ENCODE results near the gene DYNLRB1. TPM values are rescaled to one million over a fixed set of nuclear protein-coding genes. Genes with fewer than 3 reads are reported as not detected.
A peak's percentile ranks its signal among the peaks of the same experiment; 100 is the strongest.

The DYNLRB1 gene
- total and polyA plus RNA-seq, 2 of the 13 experiments (the other 11 are each of a cell fraction or from before 2014, with no cell fraction given) = 140 to 244 TPM

DNA sequence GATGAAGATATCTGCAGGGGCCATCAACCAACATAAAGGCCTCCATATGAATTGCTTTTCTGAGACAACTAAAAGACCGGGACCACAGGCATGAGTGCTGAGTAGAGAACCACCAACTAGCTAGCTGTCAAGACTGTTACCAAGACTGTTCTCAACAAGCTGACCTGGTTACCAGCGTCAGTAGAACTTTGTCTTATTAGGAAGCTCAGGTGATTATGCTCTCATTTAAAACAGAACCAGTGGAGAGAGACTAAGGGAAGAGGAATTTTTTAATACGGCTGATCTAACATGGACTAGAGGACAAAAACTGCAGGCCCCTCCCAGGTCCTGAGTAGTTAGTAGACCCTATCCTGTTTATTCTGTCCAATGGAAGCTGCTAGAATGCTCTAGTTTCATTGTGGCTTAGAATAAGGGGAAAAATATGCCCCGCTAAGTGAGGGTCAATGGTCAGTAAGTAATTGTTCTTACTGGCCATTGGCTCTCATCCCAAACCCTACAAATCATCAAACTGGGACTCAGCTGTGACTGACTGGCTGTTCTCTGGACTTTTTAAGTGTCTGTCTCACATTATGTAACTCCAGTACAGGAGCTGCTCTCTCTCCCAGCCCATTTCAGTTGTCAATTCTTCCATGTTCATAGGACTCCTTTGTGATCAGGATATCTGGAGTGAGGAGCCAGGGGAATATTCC is 3.8 kb upstream of the DYNLRB1 start (continued):
- no peak for TF ChIP-seq ZNF253 (CRISPR knock-in tag; IDR thresholded peaks at IDR 0.05; ENCODE audit: borderline replicate concordance)
- no peak; the same call in 1 of the 2 replicates for TF ChIP-seq PHF8 (CRISPR knock-in tag; IDR thresholded peaks at IDR 0.05)
- TF ChIP-seq ZNF776 (CRISPR knock-in tag; IDR thresholded peaks at IDR 0.05) = no peak
- TF ChIP-seq, protein P1, sequence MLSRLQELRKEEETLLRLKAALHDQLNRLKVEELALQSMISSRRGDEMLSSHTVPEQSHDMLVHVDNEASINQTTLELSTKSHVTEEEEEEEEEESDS (CRISPR knock-in tag; IDR thresholded peaks at IDR 0.05; ENCODE audit: borderline replicate concordance) = no peak
- TF ChIP-seq, protein P2, sequence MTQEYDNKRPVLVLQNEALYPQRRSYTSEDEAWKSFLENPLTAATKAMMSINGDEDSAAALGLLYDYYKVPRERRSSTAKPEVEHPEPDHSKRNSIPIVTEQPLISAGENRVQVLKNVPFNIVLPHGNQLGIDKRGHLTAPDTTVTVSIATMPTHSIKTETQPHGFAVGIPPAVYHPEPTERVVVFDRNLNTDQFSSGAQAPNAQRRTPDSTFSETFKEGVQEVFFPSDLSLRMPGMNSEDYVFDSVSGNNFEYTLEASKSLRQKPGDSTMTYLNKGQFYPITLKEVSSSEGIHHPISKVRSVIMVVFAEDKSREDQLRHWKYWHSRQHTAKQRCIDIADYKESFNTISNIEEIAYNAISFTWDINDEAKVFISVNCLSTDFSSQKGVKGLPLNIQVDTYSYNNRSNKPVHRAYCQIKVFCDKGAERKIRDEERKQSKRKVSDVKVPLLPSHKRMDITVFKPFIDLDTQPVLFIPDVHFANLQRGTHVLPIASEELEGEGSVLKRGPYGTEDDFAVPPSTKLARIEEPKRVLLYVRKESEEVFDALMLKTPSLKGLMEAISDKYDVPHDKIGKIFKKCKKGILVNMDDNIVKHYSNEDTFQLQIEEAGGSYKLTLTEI (CRISPR knock-in tag; conservative IDR thresholded peaks at IDR 0.05) = no peak
- TF ChIP-seq, protein P3, sequence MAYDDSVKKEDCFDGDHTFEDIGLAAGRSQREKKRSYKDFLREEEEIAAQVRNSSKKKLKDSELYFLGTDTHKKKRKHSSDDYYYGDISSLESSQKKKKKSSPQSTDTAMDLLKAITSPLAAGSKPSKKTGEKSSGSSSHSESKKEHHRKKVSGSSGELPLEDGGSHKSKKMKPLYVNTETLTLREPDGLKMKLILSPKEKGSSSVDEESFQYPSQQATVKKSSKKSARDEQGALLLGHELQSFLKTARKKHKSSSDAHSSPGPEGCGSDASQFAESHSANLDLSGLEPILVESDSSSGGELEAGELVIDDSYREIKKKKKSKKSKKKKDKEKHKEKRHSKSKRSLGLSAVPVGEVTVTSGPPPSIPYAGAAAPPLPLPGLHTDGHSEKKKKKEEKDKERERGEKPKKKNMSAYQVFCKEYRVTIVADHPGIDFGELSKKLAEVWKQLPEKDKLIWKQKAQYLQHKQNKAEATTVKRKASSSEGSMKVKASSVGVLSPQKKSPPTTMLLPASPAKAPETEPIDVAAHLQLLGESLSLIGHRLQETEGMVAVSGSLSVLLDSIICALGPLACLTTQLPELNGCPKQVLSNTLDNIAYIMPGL (CRISPR knock-in tag; IDR thresholded peaks at IDR 0.05; ENCODE audit: borderline replicate concordance in 1 of 2, low read depth in 1 of 2) = peak in 1 of 2 experiments; percentile 34; a peak in 2 of 4 replicates
- no peak for TF ChIP-seq KDM5A (IDR thresholded peaks at IDR 0.05; ENCODE audit: borderline replicate concordance, low read length)
- no peak for TF ChIP-seq ZNF274 (CRISPR knock-in tag; IDR thresholded peaks at IDR 0.05)
- TF ChIP-seq, protein P4, sequence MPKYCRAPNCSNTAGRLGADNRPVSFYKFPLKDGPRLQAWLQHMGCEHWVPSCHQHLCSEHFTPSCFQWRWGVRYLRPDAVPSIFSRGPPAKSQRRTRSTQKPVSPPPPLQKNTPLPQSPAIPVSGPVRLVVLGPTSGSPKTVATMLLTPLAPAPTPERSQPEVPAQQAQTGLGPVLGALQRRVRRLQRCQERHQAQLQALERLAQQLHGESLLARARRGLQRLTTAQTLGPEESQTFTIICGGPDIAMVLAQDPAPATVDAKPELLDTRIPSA (CRISPR knock-in tag; IDR thresholded peaks at IDR 0.05; ENCODE audit: borderline replicate concordance) = no peak
- 0 out of 2 replicates have a peak, but pooled peaks have one; percentile 8 for TF ChIP-seq FOXA3 (CRISPR knock-in tag; IDR thresholded peaks at IDR 0.05)
- no peak for TF ChIP-seq ETV6 (CRISPR knock-in tag; conservative IDR thresholded peaks at IDR 0.05)
- no peak for TF ChIP-seq ZNF589 (CRISPR knock-in tag; conservative IDR thresholded peaks at IDR 0.05)
- TF ChIP-seq CBX1 (IDR thresholded peaks at IDR 0.05; ENCODE audit: low read depth) = no peak
- peak; percentile 60; the same call in 1 of the 2 replicates for TF ChIP-seq ZNF292 (CRISPR knock-in tag; IDR thresholded peaks at IDR 0.05; ENCODE audit: borderline replicate concordance, low read depth)
- TF ChIP-seq, protein P5, sequence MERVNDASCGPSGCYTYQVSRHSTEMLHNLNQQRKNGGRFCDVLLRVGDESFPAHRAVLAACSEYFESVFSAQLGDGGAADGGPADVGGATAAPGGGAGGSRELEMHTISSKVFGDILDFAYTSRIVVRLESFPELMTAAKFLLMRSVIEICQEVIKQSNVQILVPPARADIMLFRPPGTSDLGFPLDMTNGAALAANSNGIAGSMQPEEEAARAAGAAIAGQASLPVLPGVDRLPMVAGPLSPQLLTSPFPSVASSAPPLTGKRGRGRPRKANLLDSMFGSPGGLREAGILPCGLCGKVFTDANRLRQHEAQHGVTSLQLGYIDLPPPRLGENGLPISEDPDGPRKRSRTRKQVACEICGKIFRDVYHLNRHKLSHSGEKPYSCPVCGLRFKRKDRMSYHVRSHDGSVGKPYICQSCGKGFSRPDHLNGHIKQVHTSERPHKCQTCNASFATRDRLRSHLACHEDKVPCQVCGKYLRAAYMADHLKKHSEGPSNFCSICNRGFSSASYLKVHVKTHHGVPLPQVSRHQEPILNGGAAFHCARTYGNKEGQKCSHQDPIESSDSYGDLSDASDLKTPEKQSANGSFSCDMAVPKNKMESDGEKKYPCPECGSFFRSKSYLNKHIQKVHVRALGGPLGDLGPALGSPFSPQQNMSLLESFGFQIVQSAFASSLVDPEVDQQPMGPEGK (CRISPR knock-in tag; IDR thresholded peaks at IDR 0.05) = peak; percentile 26; the same call in 1 of the 2 replicates
- TF ChIP-seq ZNF484 (CRISPR knock-in tag; IDR thresholded peaks at IDR 0.05; ENCODE audit: borderline replicate concordance, low read depth) = no peak
- no peak for TF ChIP-seq ZNF234 (CRISPR knock-in tag; conservative IDR thresholded peaks at IDR 0.05)
- TF ChIP-seq TBL1XR1 (IDR thresholded peaks at IDR 0.05; ENCODE audit: borderline replicate concordance, low read length, partially characterized antibody) = no peak
- TF ChIP-seq FIP1L1 (IDR thresholded peaks at IDR 0.05; ENCODE audit: borderline replicate concordance, insufficient read depth, low read depth, low read length) = no peak
- TF ChIP-seq, protein P6, sequence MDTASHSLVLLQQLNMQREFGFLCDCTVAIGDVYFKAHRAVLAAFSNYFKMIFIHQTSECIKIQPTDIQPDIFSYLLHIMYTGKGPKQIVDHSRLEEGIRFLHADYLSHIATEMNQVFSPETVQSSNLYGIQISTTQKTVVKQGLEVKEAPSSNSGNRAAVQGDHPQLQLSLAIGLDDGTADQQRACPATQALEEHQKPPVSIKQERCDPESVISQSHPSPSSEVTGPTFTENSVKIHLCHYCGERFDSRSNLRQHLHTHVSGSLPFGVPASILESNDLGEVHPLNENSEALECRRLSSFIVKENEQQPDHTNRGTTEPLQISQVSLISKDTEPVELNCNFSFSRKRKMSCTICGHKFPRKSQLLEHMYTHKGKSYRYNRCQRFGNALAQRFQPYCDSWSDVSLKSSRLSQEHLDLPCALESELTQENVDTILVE (CRISPR knock-in tag; IDR thresholded peaks at IDR 0.05) = no peak; the same call in none of the 2 replicates
- TF ChIP-seq TOPORS (CRISPR knock-in tag; IDR thresholded peaks at IDR 0.05) = no peak

Data from HepG2 (cell line).